D721Med (cell line): ENCODE results near the gene GARIN5A.

ENCODE experiments used
- DNase-seq: peaks from one replicate; pipeline ENCODE4 v3.0.0; 2011; ENCODE audit warnings: low spot score; ENCODE audit not compliant: insufficient read length
- FAIRE-seq: peaks from 2 replicates; lab custom pipeline; 2011; peaks lifted over from hg19 to GRCh38; lab: Jason Lieb, UNC
- TF ChIP-seq, protein P1 (sequence below): IDR thresholded peaks from 2 replicates; pipeline ENCODE4 v1.5.1; 2012; ENCODE audit warnings: mild to moderate bottlenecking, control low read depth; ENCODE audit not compliant: insufficient read depth; ENCODE audit errors: missing control alignments

GARIN5A gene

DNA sequence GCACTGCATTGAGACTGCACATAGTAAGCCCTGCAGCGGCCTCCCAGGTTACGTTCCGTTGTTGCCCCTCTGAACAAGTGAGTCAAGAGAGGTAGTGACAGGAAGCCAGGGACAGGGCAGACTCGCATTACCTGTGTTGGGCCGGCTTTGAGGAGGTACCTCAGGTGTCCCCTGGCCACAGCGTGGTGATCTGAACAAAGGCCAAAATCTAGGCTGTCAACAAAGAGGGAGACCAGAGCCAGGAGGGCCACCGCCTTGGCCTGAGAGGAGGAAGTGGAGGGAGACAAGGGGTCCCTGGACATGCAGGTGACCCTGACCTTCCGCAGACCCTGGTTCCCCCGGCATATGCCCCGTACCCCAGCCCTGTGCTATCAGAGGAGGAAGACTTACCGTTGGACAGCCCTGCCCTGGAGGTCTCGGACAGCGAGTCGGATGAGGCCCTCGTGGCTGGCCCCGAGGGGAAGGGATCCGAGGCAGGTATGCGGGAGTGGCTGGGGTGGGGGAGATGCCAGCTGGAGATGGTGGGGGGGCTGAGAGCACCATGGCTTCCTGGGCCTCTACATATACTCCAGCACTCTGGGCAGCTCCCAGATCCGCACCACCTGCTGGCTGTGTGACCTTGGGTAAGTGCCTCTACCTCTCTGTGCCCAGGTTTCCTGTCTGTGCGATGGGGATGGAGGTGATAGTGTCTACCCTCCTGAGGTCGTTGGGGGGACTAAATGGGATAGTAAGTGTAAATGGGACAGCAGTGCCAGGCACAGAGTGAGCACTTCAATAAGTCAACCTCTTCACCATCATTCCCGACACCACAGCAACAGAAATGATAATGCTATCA lies 53.2 kb downstream of the GARIN5A start:
- FAIRE-seq = no peak
- DNase-seq = no peak

DNA sequence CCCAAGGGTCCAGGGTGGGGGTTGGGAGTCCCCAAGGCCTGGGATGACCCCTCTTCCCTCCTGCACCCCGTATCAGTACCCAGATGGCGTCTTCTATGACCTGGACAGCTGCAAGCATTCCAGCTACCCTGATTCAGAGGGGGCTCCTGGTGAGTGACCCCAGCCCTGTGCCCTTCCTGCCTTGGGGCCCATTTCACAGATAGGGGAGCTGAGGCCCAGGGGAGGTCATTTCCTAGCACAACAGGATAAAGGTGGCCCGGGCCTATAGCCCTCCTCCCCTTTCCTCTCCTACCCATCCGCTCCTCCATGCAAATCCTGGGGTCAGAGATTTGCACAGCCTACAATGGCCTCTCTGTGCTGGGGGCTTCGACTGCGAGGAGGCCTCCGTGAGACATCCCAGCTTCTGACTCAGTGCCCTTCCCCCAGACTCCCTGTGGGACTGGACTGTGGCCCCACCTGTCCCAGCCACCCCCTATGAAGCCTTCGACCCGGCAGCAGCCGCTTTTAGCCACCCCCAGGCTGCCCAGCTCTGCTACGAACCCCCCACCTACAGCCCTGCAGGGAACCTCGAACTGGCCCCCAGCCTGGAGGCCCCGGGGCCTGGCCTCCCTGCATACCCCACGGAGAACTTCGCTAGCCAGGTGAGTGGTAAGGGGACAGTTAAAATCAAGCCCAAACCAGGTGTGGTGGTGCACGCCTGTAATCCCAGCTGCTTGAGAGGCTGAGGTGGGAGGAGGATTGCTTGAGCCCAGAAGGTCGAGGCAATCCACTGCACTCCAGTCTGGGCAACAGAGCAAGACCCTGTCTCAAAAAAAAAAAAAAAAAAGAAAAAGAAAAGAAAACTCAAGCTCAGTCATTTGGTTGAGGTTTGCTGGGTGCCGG lies 54.0 kb downstream of the GARIN5A start:
- TF ChIP-seq, protein P1, sequence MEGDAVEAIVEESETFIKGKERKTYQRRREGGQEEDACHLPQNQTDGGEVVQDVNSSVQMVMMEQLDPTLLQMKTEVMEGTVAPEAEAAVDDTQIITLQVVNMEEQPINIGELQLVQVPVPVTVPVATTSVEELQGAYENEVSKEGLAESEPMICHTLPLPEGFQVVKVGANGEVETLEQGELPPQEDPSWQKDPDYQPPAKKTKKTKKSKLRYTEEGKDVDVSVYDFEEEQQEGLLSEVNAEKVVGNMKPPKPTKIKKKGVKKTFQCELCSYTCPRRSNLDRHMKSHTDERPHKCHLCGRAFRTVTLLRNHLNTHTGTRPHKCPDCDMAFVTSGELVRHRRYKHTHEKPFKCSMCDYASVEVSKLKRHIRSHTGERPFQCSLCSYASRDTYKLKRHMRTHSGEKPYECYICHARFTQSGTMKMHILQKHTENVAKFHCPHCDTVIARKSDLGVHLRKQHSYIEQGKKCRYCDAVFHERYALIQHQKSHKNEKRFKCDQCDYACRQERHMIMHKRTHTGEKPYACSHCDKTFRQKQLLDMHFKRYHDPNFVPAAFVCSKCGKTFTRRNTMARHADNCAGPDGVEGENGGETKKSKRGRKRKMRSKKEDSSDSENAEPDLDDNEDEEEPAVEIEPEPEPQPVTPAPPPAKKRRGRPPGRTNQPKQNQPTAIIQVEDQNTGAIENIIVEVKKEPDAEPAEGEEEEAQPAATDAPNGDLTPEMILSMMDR = no peak
- no peak for DNase-seq
- no peak for FAIRE-seq

More for the DNA sequence above, 53.2 kb downstream of the GARIN5A start:
- TF ChIP-seq, protein P1 = no peak

DNA sequence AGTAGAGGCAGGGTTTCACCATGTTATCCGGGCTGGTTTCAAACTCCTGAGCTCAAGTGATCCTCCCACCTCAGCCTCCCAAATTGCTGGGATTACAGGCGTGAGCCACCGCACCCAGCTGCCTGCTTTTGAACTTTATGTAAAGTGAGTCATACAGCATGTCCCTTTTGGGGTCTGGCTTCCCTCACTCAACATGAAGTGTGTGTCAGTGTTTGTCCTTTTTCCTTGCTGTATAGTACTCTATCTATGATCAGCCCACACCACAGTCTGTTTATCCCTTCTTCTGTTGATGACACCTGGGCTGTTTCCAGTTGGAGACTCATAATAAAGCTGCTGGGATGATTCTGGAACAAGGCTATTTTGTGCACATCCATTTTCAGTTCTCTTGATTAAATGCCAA lies 55.8 kb downstream of the GARIN5A start:
- TF ChIP-seq, protein P1 = no peak
- DNase-seq = no peak
- FAIRE-seq = no peak

DNA sequence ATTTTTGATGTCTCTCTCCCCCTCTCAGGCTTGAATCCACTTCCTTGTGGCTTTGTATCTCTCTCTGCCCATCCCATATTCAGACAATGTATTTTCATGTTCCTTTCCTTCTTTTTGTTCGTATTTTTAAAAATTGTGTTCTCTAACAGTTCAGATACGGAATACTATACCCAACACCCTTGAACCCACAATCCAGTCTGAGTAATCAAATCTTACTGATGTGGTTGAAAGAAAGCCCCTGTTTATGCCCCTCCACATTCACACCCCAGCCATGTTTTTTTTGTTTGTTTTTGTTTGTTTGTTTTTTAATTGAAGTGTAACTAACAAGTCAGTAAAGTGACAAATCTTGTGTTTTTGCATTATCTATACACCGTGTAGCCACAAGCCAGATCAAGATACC lies 56.5 kb downstream of the GARIN5A start:
- FAIRE-seq (no peak), DNase-seq (no peak)
- TF ChIP-seq, protein P1 = no peak

DNA sequence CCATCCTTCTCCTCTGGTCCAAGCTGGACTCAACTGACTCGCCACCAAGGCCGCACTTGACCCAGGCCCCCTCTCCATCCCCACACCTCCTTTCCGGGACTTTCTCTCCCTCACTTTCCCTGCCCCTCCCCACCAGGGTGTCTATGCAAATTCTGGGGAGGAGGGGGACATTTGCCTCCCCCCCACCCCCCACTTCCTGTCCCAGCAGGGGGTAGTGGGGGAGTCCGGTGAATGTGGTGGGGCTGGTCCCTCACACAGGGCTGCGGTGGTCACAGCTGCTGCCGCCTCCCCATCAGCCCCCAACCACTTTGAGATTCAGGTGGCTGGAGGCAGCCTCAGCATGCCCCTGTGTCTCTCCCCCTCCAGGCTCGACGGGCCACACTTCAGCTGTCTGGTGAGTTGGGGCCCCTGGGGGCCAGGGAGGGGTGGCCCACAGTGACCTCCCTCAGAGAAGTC lies 57.0 kb downstream of the GARIN5A start:
- TF ChIP-seq, protein P1 = no peak
- FAIRE-seq (no peak), DNase-seq (no peak)

DNA sequence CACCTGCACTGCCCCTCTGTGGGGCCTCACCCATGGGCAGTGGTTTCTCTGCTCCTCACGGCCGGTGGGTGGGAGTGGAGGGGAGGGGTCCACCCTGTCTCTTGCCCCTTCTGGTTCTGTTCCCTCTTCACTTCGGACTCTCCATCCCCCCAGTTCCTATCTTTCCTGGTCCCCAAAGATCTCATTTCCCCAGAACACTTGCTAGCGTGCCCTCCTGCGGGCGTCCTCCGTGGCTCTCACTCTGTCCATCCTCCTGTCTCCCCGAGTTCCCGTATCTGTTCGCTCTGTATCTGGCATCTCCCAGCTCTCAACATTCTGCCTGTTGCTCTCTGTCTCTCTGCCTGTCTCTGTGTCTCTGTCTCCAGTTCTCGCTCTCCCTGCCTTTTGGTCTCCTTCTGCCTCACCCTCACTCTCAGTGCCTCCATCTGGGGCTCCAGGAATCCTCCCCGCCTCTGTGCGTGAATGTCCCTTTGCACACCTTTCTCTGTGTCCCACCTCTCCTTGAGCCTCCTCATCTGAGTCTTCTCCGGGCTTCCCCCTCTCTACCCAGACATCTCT lies 57.5 kb downstream of the GARIN5A start:
- DNase-seq = no peak
- no peak for FAIRE-seq
- TF ChIP-seq, protein P1 = no peak
